A673 (cell line): ENCODE results near the gene OR10V1.

Source experiments
- EZH2 ChIP-seq: fragments of 200-600 bp; sonication (generic); IDR thresholded peaks from 2 replicates; pipeline ENCODE4 v1.6.1; 2017; ENCODE audit warnings: borderline replicate concordance, low read depth, mild to moderate bottlenecking, mixed read lengths, antibody characterized with exemption, low read length; ENCODE audit not compliant: poor library complexity, severe bottlenecking
- TF ChIP-seq, protein P1 (sequence below): fragments of 300-800, 200-600 bp; sonication (generic); conservative IDR thresholded peaks from 2 replicates; pipeline ENCODE4 v1.5.1; 2017; ENCODE audit warnings: low read depth, mild to moderate bottlenecking, antibody characterized with exemption, low read length, moderate library complexity, mixed read lengths

DNA sequence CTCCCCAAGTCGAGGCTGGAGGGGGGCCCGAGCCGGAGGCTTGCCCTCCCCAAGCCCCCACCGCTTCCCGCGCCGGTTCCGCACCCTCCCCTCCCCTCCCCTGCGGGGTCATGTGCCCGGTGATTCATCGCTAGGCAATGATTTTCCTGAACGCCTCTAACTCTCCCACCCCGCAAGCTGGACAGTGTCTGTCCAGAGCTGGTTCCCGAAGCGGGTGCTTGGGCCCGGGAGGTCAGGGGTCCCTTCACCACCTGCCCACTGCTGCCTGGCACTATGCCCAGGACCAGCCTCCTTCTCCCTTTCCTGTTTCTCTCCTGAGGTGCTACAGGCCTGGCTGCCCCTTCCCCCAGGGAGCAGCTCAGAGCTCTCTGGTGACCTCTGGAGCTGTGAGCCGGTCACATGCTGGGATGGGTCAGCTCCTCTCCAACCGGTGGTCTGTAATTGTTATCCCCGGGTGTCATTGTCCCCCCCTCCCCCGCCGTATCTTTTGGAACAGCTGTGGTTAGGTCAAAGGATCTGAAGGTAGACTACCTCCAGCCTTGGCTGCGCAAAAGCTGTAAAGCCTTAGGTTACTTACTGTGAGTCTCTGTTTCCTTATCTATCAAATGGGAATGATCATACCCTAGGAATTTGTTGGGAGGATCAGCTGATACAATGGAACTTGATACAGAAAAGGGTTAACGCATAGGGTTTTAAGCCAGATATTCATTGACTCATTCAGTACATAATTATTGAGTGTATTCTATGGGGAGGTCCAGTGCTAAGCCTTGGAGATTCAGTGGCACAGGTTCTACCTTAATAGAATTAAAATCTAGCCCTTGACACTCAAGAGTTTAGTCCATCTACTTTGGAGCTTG lies 42.3 kb upstream of the OR10V1 start:
- TF ChIP-seq, protein P1, sequence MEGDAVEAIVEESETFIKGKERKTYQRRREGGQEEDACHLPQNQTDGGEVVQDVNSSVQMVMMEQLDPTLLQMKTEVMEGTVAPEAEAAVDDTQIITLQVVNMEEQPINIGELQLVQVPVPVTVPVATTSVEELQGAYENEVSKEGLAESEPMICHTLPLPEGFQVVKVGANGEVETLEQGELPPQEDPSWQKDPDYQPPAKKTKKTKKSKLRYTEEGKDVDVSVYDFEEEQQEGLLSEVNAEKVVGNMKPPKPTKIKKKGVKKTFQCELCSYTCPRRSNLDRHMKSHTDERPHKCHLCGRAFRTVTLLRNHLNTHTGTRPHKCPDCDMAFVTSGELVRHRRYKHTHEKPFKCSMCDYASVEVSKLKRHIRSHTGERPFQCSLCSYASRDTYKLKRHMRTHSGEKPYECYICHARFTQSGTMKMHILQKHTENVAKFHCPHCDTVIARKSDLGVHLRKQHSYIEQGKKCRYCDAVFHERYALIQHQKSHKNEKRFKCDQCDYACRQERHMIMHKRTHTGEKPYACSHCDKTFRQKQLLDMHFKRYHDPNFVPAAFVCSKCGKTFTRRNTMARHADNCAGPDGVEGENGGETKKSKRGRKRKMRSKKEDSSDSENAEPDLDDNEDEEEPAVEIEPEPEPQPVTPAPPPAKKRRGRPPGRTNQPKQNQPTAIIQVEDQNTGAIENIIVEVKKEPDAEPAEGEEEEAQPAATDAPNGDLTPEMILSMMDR = no peak
- TF ChIP-seq EZH2 = no peak
